ENCODE data around the gene TMPRSS9.

GRCh38 chr19:2382530-2383222 is 22.6 kb downstream of the TMPRSS9 start:
- TF ChIP-seq CTCF (CRISPR knock-in tag; IDR thresholded peaks at IDR 0.05): no peak
- no peak for TF ChIP-seq GRHL1 (CRISPR knock-in tag; conservative IDR thresholded peaks at IDR 0.05)
- no peak for TF ChIP-seq HDAC1 (CRISPR knock-in tag; IDR thresholded peaks at IDR 0.05)
- no peak for TF ChIP-seq CHD2 (IDR thresholded peaks at IDR 0.05; ENCODE audit: low read depth, low read length)
- no peak for TF ChIP-seq TOE1 (CRISPR knock-in tag; IDR thresholded peaks at IDR 0.05)
- no peak for TF ChIP-seq ZNF205 (CRISPR knock-in tag; IDR thresholded peaks at IDR 0.05)
- no peak for TF ChIP-seq TCF12 (IDR thresholded peaks at IDR 0.05)
- no peak for TF ChIP-seq TCF12 (CRISPR knock-in tag; IDR thresholded peaks at IDR 0.05)
- TF ChIP-seq ZNF407 (CRISPR knock-in tag; IDR thresholded peaks at IDR 0.05; ENCODE audit: not compliant biosample characterization): no peak
- no peak for TF ChIP-seq HMG20A (CRISPR knock-in tag; IDR thresholded peaks at IDR 0.05; ENCODE audit: borderline replicate concordance)
- TF ChIP-seq CENPBD1 (CRISPR knock-in tag; IDR thresholded peaks at IDR 0.05; ENCODE audit: borderline replicate concordance, low read depth): no peak
